ENCODE results near the gene KCNK3.
"Not testable (repeated sequence)": the region's sequence is repeated elsewhere in the genome, so short reads cannot be mapped to it uniquely, and the experiment has no call there.

The KCNK3 gene

GRCh38 chr2:26730549-26731344 is 38.2 kb downstream of the KCNK3 start:
- DNase-seq: no peak

GRCh38 chr2:26731714-26732113 is 39.2 kb downstream of the KCNK3 start:
- no peak for DNase-seq

DNA sequence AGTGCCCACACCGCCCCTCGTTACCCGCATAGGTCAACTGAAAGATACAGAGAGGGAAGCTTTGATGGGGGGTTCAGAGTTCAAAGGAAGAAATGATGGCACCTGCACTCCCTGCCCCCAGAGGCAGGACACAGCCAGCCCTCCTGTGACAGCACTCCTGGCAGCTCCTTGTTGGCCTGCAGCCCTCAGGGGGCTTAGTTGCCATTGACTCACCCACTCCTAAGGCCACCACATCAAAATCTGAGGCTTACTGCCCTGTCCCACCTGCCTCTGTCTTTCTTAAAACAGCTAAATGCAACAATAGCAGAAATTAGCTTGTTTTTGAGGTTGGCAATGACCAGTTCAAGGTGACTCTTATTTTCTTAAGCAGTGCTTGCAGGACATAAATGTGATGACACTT is 39.9 kb downstream of the KCNK3 start:
- no peak for DNase-seq

DNA sequence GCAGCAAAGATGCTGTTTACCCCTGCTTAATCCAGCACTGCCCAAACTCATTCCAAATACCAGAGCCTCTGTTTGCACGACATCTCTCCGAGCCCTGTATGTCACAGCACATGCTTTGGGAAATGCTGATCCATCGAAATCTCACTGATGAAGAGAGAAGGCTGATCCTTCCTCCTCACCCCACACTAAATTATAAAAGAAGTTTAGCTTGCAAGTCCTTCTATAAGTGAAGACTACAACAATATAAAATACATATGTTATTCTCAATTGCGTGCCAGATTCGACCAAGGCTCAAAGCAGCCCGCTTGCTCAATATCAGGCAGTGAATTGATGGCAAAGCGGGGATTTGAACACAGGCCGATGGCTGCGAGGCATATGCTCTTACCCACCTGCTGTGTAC is 40.9 kb downstream of the KCNK3 start:
- no peak for DNase-seq

DNA sequence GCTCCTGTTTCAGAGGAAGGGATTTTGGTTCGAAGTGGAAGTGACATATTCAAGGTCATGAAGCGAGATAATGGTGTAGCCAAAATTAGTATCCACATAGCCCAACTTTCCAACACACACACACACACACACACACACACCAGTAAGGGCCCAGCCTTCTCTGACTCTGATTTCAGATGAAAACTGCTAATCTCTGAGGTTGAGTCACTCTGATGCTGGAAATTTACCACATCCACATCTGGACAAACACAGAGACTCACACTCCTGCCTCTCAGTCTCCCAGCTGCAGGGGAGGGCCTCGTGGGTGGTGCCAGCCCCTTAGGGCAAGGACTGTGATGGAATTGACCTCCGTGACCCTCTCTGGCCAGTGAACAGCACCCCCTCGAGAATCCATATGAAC is 42.6 kb downstream of the KCNK3 start:
- no peak for DNase-seq

- DNase-seq: peak in 3 of 14 donors; percentile 17 to 35 (median 31)
Observed at GRCh38 chr2:26735883-26736588, 43.5 kb downstream of the KCNK3 start.

- DNase-seq: no peak
Observed at GRCh38 chr2:26737221-26737620, 44.7 kb downstream of the KCNK3 start.

DNA sequence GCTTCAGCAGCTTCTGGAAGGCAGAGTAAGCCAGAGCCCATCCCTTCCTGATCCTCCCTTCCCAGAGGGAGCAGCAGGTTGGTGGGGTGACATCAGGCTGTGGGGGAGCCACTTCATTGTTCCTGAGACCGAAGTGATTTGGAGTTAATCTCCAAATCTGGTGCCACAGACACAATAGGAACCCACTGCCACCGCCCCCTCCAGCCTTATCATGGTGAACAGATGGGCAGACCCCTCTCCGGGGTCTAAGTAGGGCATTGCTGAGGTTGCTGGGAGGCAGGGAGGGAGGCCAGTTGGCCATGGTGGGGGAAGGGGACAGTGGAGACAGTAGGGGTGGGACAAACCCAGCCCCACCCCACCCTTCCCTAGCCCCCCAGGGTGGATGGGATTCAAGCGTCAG is 46.0 kb downstream of the KCNK3 start:
- no peak for DNase-seq

DNA sequence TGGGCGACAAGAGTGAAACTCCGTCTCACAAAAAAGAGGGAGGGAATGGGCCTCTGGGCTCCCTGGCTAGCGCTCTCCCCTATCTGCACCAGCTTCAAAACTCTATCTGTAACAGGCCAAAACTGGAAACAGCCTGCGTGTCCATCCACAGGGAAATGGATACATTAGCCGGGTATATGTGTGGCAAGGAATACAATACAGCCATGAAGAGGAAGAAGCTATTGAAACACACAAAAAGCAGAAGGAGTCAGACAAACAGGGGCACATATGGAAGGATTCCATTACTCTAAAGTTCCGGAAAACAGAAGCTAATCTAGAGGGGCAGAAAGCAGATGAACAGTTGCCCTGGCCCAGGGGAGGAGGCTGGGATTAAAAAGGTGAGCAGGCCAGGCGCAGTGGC is 47.0 kb downstream of the KCNK3 start:
- no peak for DNase-seq

DNA sequence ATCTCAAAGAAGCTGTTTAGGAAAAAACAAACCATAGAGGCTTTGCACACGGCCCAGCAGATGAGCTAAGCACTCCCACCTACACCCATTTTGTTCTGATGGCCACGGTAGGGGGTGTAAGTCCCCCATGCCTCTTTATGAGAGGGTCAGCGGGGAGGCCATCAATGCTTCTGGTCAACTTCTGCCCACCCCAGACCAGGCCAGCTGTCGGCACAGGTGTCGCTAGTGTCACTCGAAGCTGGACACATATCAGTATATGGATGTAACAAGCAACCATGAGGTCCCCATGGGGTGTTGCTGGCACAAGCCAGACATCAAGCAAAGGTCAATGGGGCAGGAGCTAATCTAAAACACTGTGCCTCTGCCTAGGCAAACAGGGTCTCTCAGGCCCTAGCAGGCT is 47.8 kb downstream of the KCNK3 start:
- no peak for DNase-seq

- no peak for DNase-seq
Observed at GRCh38 chr2:26740890-26741302, 48.4 kb downstream of the KCNK3 start.

DNA sequence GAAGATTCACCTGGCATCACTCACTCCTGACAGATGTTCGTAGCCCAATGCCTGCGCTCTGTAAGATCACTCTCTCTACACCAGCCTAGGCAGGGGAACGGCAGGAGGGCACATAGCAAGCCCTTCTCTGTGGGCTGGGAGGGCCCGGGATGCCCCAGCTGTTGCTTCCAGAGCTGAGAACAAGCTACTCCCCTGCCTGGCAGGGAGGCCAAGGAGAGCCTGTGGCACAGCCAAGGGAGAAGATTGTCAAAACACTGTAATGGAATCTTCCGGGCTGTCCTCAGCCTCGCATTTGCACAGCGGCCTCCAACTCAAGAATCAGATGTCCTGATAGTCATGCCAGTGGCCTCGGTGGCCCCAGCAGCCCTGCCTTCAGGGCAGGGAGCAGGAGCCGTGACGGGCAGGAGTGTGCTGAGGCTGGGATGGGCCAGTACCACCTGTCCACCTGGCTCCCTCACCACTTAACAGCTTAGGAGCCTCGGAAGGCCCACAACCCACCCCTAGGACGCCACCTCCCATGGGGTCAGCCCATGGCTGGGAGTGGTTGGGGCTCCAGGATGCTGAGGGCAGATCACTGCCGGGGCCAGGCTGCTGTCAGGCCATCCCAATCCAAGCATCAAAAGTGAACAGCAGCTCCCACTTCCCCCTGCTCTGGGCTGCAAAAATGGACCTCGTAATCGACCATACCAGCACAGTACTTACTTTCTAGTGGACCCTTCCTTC is 49.7 kb downstream of the KCNK3 start:
- DNase-seq: no peak

- DNase-seq: no peak
Observed at GRCh38 chr2:26743852-26744251, 51.3 kb downstream of the KCNK3 start.

DNA sequence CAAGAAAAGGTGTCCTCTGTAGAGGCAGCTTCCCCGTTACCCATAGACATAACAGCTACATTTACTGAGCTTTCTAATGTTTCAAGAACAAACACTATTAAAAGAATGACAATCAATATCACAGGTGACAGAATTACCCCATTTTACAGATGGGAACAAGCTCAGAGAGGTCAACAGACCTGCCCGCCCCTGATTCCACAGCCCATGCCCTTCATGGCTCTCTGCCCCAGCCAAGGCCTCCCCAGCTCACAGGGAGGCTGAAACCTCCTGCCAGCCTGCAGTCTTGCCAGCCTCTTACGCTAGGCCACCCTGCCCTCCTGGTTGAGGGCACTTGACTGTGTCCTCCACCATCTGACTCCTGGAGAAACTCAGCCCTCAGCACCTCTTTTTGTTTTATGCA is 52.4 kb downstream of the KCNK3 start:
- DNase-seq: no peak

- DNase-seq: peak in 13 of 14 donors; percentile 10 to 83 (median 53)
Observed at GRCh38 chr2:26745609-26746327, 53.2 kb downstream of the KCNK3 start.

GRCh38 chr2:26746934-26747333 is 54.4 kb downstream of the KCNK3 start:
- no peak for DNase-seq

GRCh38 chr2:26749787-26750420 is 57.4 kb downstream of the KCNK3 start:
- not testable (repeated sequence) for DNase-seq

- DNase-seq: not testable (repeated sequence)
Observed at GRCh38 chr2:26750467-26750866, 57.9 kb downstream of the KCNK3 start.

GRCh38 chr2:26752656-26753055 is 60.1 kb downstream of the KCNK3 start:
- DNase-seq: no peak

DNA sequence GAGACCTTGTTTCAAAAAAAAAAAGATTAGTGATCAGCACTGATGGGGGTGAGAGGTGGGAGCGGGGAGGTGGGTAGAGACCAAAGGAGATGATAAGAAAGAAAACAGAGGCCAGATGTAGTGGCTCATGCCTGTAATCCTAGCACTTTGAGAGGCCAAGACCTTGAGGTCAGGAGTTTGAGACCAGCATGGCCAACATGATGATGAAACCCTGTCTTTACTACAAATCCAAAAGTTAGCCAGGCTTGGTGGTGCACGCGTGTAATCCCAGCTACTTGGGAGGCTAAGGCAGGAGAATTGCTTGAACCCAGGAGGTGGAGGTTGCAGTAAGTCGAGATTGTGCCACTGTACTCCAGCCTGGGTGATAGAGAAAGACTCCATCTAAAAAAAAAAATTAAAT is 62.0 kb downstream of the KCNK3 start:
- DNase-seq: no peak

DNA sequence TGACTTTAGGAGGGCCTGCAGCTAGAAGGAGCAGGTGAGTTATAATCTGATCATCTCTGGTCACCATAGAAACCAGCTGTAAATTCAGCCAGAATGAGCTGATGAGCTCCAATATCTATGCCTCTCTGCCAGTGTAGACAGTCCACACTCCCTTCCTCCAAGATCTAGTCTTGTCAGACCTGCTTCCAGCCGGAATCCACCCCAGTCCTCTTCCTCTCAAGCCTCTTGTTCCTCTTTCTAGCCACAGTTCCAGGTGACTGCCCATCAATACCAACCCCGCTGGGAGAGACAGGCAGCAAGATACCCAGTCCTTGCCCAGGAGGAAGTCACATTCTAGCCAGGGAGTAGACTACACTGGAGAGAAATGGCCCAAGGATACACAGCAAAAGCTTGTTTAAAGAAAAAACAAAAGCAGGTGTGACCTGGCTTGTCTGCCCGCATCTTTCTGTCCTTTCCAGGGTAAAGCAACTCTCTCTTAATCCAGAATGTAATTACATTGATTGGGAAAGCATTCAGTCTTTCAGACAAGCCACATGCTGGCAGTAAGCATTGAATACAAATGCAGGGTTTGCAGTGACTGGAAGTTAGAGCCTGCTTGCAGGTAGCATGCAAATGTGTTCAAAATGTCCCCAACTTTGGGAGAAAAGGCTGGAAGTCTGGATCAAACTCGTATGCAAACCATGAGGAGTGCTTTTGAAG is 62.6 kb downstream of the KCNK3 start:
- DNase-seq: no peak

DNA sequence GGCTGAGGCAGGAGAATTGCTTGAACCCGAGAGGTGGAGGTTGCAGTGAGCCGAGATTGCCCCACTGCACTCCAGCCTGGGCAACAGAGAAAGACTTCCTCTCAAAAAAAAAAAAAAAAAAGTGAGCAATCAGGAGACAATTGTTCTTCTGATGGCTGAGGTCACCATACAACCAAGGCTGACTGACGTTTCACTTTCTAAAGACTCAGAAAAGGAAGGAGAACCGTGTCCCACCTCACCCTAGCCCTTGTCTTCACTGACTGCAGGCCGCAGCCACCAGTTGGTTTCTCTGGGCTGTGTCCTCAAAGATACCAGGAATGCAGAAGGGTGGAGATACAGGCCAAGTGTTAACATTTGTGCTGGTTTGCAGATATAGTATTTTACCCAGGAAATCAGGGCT is 63.8 kb downstream of the KCNK3 start:
- DNase-seq: no peak

Data from C1 segment of cervical spinal cord (tissue), 14 donors.